Measurements from ENCODE around the gene IFNL1. TPM values are rescaled to one million over a fixed set of nuclear protein-coding genes. Genes with fewer than 3 reads are reported as not detected.
"Not testable (repeated sequence)": the region's sequence is repeated elsewhere in the genome, so short reads cannot be mapped to it uniquely, and the experiment has no call there.

Gene IFNL1
- total RNA-seq, 1 donor from 2014 or later: not detected

DNA sequence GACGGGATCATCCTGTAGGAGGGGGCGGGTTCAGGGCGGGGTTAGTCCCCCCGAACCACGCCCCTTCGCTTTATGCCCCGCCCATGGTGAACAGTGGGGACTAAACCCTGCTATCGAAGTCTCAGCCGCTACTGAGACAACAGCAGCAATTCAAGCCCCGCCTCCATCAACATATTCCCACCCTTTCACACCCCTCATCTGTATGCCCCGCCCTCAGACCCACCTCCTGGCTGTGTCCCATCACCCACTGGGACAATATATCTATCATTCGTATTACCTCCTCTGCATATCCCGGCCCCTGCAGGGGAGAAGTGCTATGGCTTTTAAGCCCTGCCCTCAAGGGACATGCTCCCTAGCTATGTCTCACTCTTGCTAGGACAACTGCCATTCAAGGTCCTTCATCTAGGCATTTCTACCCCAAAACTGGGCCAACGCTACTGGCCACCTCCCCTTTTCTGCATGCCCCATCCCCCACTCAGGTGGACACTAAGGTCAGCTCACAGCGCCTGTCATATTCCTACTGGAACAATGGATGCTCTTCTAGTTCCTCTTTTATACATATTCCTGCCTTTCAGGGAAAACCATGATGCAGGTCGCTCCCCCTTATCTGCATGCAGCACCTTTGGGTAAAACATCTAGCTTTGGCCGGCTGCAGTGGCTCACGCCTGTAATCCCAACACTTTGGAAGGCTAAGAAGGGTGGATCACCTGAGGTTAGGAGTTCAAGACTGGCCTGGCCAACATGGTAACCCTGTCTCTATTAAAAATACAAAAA lies 12.5 kb downstream of the IFNL1 start:
- Mint-ChIP-seq H3K27me3 (peaks cover 52% of the 10 kb centered on the region), H3K9me3 (no peaks in the 10 kb centered on the region), H3K4me1 (ENCODE audit: unreplicated experiment) (peaks cover 24% of the 10 kb centered on the region), H3K27ac (peak overlapping the region; percentile 44), H3K4me3 (peak overlapping the region; percentile 79), H3K36me3 (peaks cover 27% of the 10 kb centered on the region)
- no peak for DNase-seq (ENCODE audit: extremely low spot score, unreplicated experiment)
- TF ChIP-seq, protein P1, sequence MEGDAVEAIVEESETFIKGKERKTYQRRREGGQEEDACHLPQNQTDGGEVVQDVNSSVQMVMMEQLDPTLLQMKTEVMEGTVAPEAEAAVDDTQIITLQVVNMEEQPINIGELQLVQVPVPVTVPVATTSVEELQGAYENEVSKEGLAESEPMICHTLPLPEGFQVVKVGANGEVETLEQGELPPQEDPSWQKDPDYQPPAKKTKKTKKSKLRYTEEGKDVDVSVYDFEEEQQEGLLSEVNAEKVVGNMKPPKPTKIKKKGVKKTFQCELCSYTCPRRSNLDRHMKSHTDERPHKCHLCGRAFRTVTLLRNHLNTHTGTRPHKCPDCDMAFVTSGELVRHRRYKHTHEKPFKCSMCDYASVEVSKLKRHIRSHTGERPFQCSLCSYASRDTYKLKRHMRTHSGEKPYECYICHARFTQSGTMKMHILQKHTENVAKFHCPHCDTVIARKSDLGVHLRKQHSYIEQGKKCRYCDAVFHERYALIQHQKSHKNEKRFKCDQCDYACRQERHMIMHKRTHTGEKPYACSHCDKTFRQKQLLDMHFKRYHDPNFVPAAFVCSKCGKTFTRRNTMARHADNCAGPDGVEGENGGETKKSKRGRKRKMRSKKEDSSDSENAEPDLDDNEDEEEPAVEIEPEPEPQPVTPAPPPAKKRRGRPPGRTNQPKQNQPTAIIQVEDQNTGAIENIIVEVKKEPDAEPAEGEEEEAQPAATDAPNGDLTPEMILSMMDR (conservative IDR thresholded peaks at IDR 0.05): no peak

DNA sequence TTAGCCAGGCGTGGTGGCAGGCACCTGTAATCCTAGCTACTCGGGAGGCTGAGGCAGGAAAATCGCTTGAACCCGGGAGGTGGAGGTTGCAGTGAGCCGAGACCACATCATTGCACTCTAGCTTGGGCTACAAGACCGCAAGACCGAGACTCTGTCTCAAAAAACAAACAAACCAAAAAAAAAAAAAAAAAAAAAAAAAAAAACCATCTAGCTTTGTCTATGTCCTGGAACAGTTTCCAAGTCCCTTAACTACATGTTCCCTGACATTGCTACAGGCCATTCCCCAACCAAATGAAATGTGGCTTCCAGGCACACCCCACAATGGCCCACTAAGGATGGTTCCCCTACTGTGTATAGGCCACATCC lies 13.1 kb downstream of the IFNL1 start:
- not testable (repeated sequence) for H3K4me3 Mint-ChIP-seq; H3K27ac Mint-ChIP-seq; H3K9me3 Mint-ChIP-seq; DNase-seq (ENCODE audit: extremely low spot score, unreplicated experiment)
- Mint-ChIP-seq H3K4me1 (ENCODE audit: unreplicated experiment) (peaks cover 24% of the 10 kb centered on the region), H3K36me3 (peaks cover 27% of the 10 kb centered on the region), H3K27me3 (peaks cover 49% of the 10 kb centered on the region)

DNA sequence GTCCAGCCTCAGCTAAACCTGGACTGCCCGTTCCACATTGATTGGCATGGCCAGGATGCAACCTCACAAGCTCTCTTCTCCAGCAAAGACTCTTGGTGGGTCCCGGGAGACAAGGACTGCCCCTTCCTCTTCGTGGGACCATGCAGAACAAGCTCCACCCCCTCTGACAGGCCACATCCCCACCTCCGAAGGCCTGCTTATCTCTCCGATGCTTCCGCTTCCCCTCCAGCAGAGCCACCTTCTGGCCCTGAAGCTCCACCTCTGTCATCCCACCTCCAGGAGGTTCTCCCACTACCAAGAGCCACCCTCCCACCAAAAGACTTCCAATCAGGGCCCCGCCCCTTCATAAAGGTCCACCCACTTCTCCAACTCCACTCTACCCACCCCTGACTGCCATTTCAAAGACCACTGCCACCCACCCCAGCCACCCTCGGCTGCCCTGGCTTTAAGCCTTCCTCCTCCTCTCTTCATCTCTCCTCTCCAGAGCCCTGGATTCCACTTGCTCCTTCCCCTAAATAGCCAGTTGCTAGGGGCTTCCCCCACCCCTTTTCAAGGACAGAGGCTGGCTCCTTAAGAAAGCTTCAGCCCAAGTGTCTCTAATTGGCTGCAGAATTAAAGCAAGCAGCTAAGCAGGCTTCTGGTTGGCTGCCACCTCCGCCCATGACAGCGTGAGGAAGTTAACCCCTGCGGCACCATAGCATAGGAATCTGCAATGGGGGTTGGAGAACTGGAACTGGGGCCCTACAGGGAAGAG lies 14.5 kb downstream of the IFNL1 start:
- H3K27me3 Mint-ChIP-seq: peaks cover 36% of the 10 kb centered on the region
- TF ChIP-seq, protein P1 (conservative IDR thresholded peaks at IDR 0.05): no peak
- peaks cover 27% of the 10 kb centered on the region for H3K36me3 Mint-ChIP-seq
- no peak for DNase-seq (ENCODE audit: extremely low spot score, unreplicated experiment)
- H3K27ac Mint-ChIP-seq: no peak overlapping the region
- H3K9me3 Mint-ChIP-seq: no peaks in the 10 kb centered on the region
- H3K4me3 Mint-ChIP-seq: no peak overlapping the region
- peaks cover 15% of the 10 kb centered on the region for H3K4me1 Mint-ChIP-seq (ENCODE audit: unreplicated experiment)

DNA sequence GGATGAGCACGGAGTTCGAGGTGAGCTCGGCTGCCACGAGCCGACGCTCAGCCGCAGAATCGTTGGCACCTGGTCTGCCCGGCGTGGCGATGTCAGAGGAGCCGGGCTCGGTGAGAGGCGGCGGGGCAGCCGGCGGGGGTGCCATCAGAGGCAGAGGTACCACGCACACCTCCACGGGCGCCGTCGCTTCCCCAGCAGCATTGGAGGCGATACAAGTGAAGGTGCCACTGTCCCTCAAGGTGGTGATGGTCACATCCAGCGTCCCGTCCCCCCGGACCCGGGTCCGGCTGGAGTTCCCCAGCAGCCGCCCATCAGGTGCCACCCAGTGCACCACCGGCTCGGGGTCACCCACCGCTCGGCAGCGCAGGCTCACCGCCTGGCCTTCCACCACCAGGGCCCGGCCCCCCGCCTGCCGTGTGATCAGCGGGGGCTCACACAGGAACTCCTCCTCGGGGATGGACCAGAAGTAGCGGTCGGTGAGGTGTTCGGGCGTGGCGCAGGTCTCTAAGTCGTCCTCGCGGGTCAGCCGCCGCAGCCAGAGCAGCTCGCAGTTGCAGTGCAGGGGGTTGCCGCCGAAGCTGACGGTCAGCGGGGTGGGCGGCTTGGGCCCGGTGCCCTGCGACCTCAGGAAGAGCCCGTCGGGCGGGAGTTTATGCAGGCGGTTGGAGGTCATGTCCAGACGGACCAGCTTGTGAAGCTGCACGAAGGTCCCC lies 18.0 kb downstream of the IFNL1 start:
- Mint-ChIP-seq H3K27ac (no peak overlapping the region), H3K36me3 (peaks cover 27% of the 10 kb centered on the region), H3K4me3 (no peak overlapping the region), H3K9me3 (no peaks in the 10 kb centered on the region), H3K4me1 (ENCODE audit: unreplicated experiment) (peaks cover 5% of the 10 kb centered on the region), H3K27me3 (peaks cover 16% of the 10 kb centered on the region)
- no peak for DNase-seq (ENCODE audit: extremely low spot score, unreplicated experiment)
- TF ChIP-seq, protein P1 (conservative IDR thresholded peaks at IDR 0.05): no peak

DNA sequence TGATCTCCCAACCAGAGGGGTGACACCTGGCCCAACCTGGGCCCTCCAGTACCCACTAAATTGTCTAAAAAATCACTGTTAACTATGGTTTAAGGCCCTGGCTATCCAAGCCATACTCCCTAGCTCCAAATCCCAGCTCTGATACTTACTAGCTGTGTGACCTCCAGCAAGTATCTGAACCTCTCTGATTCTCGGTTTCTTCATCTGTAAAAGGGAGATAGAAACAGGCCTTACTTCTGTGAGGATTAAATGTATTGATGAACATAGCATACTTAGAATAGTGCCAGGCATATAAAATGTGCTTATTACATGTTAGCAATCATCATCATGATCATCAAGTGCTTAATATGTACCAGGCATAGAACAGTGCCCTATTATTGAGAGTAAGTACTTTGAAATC lies 19.7 kb downstream of the IFNL1 start:
- Mint-ChIP-seq H3K4me1 (ENCODE audit: unreplicated experiment) (peaks cover 9% of the 10 kb centered on the region), H3K36me3 (peaks cover 18% of the 10 kb centered on the region), H3K4me3 (no peak overlapping the region), H3K9me3 (no peaks in the 10 kb centered on the region), H3K27ac (no peak overlapping the region), H3K27me3 (peaks cover 9% of the 10 kb centered on the region)
- DNase-seq (ENCODE audit: extremely low spot score, unreplicated experiment): no peak
- TF ChIP-seq, protein P1 (conservative IDR thresholded peaks at IDR 0.05): no peak

Measured in type B pancreatic cell (in vitro differentiated cells).